Measurements from ENCODE around the gene KHDRBS2.

Gene KHDRBS2

GRCh38 chr6:62285612-62286469 lies at the start of gene KHDRBS2:
Gene KHDRBS2 (minus strand): TSS chr6:62286225.
- Histone ChIP-seq H3K36me3 (ENCODE audit: control insufficient read depth, insufficient read depth, low read length) (no peaks in the 10 kb centered on the region), H3K4me1 (ENCODE audit: control insufficient read depth, insufficient read depth, low read length) (peaks cover 16% of the 10 kb centered on the region; the same call in 1 of the 2 replicates), H3K9me3 (ENCODE audit: control insufficient read depth, insufficient read depth, low read length) (no peaks in the 10 kb centered on the region), H3K4me3 (ENCODE audit: low read depth, low read length) (peak within 1 kb of the TSS; percentile 93), H3K9ac (ENCODE audit: low read depth, low read length) (peak within 1 kb of the TSS; percentile 67), H3K27me3 (ENCODE audit: control insufficient read depth, insufficient read depth, low read length) (peaks cover 27% of the 10 kb centered on the region), H3K27ac (ENCODE audit: low read depth, low read length) (peak within 1 kb of the TSS; percentile 25)

GRCh38 chr6:62328607-62329006 lies 42.6 kb upstream of the KHDRBS2 start:
- Histone ChIP-seq H3K9ac (ENCODE audit: low read depth, low read length) (no peak overlapping the region), H3K27ac (ENCODE audit: low read depth, low read length) (no peak overlapping the region), H3K4me3 (ENCODE audit: low read depth, low read length) (no peak overlapping the region), H3K9me3 (ENCODE audit: control insufficient read depth, insufficient read depth, low read length) (no peaks in the 10 kb centered on the region), H3K27me3 (ENCODE audit: control insufficient read depth, insufficient read depth, low read length) (no peaks in the 10 kb centered on the region), H3K36me3 (ENCODE audit: control insufficient read depth, insufficient read depth, low read length) (no peaks in the 10 kb centered on the region), H3K4me1 (ENCODE audit: control insufficient read depth, insufficient read depth, low read length) (0 out of 2 replicates have a peak, but pooled peaks cover 5% of the 10 kb centered on the region)

GRCh38 chr6:62324834-62325233 lies 38.8 kb upstream of the KHDRBS2 start:
- Histone ChIP-seq H3K4me1 (ENCODE audit: control insufficient read depth, insufficient read depth, low read length) (0 out of 2 replicates have a peak, but pooled peaks cover 5% of the 10 kb centered on the region), H3K27ac (ENCODE audit: low read depth, low read length) (no peak overlapping the region), H3K4me3 (ENCODE audit: low read depth, low read length) (no peak overlapping the region), H3K27me3 (ENCODE audit: control insufficient read depth, insufficient read depth, low read length) (no peaks in the 10 kb centered on the region), H3K36me3 (ENCODE audit: control insufficient read depth, insufficient read depth, low read length) (no peaks in the 10 kb centered on the region), H3K9ac (ENCODE audit: low read depth, low read length) (no peak overlapping the region), H3K9me3 (ENCODE audit: control insufficient read depth, insufficient read depth, low read length) (no peaks in the 10 kb centered on the region)

GRCh38 chr6:62323818-62324431 lies 37.9 kb upstream of the KHDRBS2 start:
- H3K4me1 ChIP-seq (ENCODE audit: control insufficient read depth, insufficient read depth, low read length) = 0 out of 2 replicates have a peak, but pooled peaks cover 5% of the 10 kb centered on the region
- H3K4me3 ChIP-seq (ENCODE audit: low read depth, low read length) = no peak overlapping the region
- no peak overlapping the region for H3K27ac ChIP-seq (ENCODE audit: low read depth, low read length)
- no peaks in the 10 kb centered on the region for H3K9me3 ChIP-seq (ENCODE audit: control insufficient read depth, insufficient read depth, low read length)
- H3K27me3 ChIP-seq (ENCODE audit: control insufficient read depth, insufficient read depth, low read length) = no peaks in the 10 kb centered on the region
- no peaks in the 10 kb centered on the region for H3K36me3 ChIP-seq (ENCODE audit: control insufficient read depth, insufficient read depth, low read length)
- H3K9ac ChIP-seq (ENCODE audit: low read depth, low read length) = no peak overlapping the region

- Histone ChIP-seq H3K36me3 (ENCODE audit: control insufficient read depth, insufficient read depth, low read length) (no peaks in the 10 kb centered on the region), H3K9ac (ENCODE audit: low read depth, low read length) (no peak overlapping the region), H3K27me3 (ENCODE audit: control insufficient read depth, insufficient read depth, low read length) (no peaks in the 10 kb centered on the region), H3K4me3 (ENCODE audit: low read depth, low read length) (no peak overlapping the region), H3K27ac (ENCODE audit: low read depth, low read length) (no peak overlapping the region), H3K4me1 (ENCODE audit: control insufficient read depth, insufficient read depth, low read length) (0 out of 2 replicates have a peak, but pooled peaks cover 3% of the 10 kb centered on the region), H3K9me3 (ENCODE audit: control insufficient read depth, insufficient read depth, low read length) (no peaks in the 10 kb centered on the region)
These were observed 12.8 kb upstream of the KHDRBS2 start for GRCh38 chr6:62298745-62299392.

GRCh38 chr6:62296541-62296940 lies 10.5 kb upstream of the KHDRBS2 start:
- no peaks in the 10 kb centered on the region for H3K27me3 ChIP-seq (ENCODE audit: control insufficient read depth, insufficient read depth, low read length)
- H3K9ac ChIP-seq (ENCODE audit: low read depth, low read length) = no peak overlapping the region
- H3K4me1 ChIP-seq (ENCODE audit: control insufficient read depth, insufficient read depth, low read length) = no peaks in the 10 kb centered on the region
- no peak overlapping the region for H3K27ac ChIP-seq (ENCODE audit: low read depth, low read length)
- H3K9me3 ChIP-seq (ENCODE audit: control insufficient read depth, insufficient read depth, low read length) = no peaks in the 10 kb centered on the region
- H3K36me3 ChIP-seq (ENCODE audit: control insufficient read depth, insufficient read depth, low read length) = no peaks in the 10 kb centered on the region
- H3K4me3 ChIP-seq (ENCODE audit: low read depth, low read length) = no peak overlapping the region

GRCh38 chr6:62288974-62289373 lies 2.9 kb upstream of the KHDRBS2 start:
- no peak overlapping the region for H3K27ac ChIP-seq (ENCODE audit: low read depth, low read length)
- no peak overlapping the region for H3K9ac ChIP-seq (ENCODE audit: low read depth, low read length)
- H3K4me1 ChIP-seq (ENCODE audit: control insufficient read depth, insufficient read depth, low read length) = peaks cover 7% of the 10 kb centered on the region; the same call in 1 of the 2 replicates
- no peaks in the 10 kb centered on the region for H3K36me3 ChIP-seq (ENCODE audit: control insufficient read depth, insufficient read depth, low read length)
- no peak overlapping the region for H3K4me3 ChIP-seq (ENCODE audit: low read depth, low read length)
- H3K9me3 ChIP-seq (ENCODE audit: control insufficient read depth, insufficient read depth, low read length) = no peaks in the 10 kb centered on the region
- H3K27me3 ChIP-seq (ENCODE audit: control insufficient read depth, insufficient read depth, low read length) = peaks cover 27% of the 10 kb centered on the region

- H3K4me1 ChIP-seq (ENCODE audit: control insufficient read depth, insufficient read depth, low read length) = peaks cover 10% of the 10 kb centered on the region; the same call in 1 of the 2 replicates
- no peak overlapping the region for H3K9ac ChIP-seq (ENCODE audit: low read depth, low read length)
- no peak overlapping the region for H3K4me3 ChIP-seq (ENCODE audit: low read depth, low read length)
- H3K27ac ChIP-seq (ENCODE audit: low read depth, low read length) = no peak overlapping the region
- peaks cover 27% of the 10 kb centered on the region for H3K27me3 ChIP-seq (ENCODE audit: control insufficient read depth, insufficient read depth, low read length)
- H3K9me3 ChIP-seq (ENCODE audit: control insufficient read depth, insufficient read depth, low read length) = no peaks in the 10 kb centered on the region
- H3K36me3 ChIP-seq (ENCODE audit: control insufficient read depth, insufficient read depth, low read length) = no peaks in the 10 kb centered on the region
These were observed 2.5 kb upstream of the KHDRBS2 start for GRCh38 chr6:62288562-62288961.

GRCh38 chr6:62286470-62286843 lies 432 bp upstream of the KHDRBS2 start:
- Histone ChIP-seq H3K4me3 (ENCODE audit: low read depth, low read length) (peak overlapping the region; percentile 93), H3K9me3 (ENCODE audit: control insufficient read depth, insufficient read depth, low read length) (no peaks in the 10 kb centered on the region), H3K9ac (ENCODE audit: low read depth, low read length) (0 out of 2 replicates have a peak overlapping the region, but pooled peaks have one; percentile 23), H3K27me3 (ENCODE audit: control insufficient read depth, insufficient read depth, low read length) (peaks cover 27% of the 10 kb centered on the region), H3K4me1 (ENCODE audit: control insufficient read depth, insufficient read depth, low read length) (peaks cover 16% of the 10 kb centered on the region; the same call in 1 of the 2 replicates), H3K36me3 (ENCODE audit: control insufficient read depth, insufficient read depth, low read length) (no peaks in the 10 kb centered on the region), H3K27ac (ENCODE audit: low read depth, low read length) (no peak overlapping the region)

- Histone ChIP-seq H3K4me3 (ENCODE audit: low read depth, low read length) (peak overlapping the region; percentile 93), H3K4me1 (ENCODE audit: control insufficient read depth, insufficient read depth, low read length) (peaks cover 22% of the 10 kb centered on the region; the same call in 1 of the 2 replicates), H3K9ac (ENCODE audit: low read depth, low read length) (no peak overlapping the region), H3K27ac (ENCODE audit: low read depth, low read length) (no peak overlapping the region), H3K9me3 (ENCODE audit: control insufficient read depth, insufficient read depth, low read length) (no peaks in the 10 kb centered on the region), H3K36me3 (ENCODE audit: control insufficient read depth, insufficient read depth, low read length) (no peaks in the 10 kb centered on the region), H3K27me3 (ENCODE audit: control insufficient read depth, insufficient read depth, low read length) (peaks cover 27% of the 10 kb centered on the region)
These were observed 1.3 kb downstream of the KHDRBS2 start for GRCh38 chr6:62284725-62285124.
